ENCODE measurements around the gene CAPN15. TPM values are rescaled to one million over a fixed set of nuclear protein-coding genes. Genes with fewer than 3 reads are reported as not detected.
"Not testable (repeated sequence)": the region's sequence is repeated elsewhere in the genome, so short reads cannot be mapped to it uniquely, and the experiment has no call there.

Gene CAPN15
- polyA plus RNA-seq, 1 donor: 45.6 TPM

DNA sequence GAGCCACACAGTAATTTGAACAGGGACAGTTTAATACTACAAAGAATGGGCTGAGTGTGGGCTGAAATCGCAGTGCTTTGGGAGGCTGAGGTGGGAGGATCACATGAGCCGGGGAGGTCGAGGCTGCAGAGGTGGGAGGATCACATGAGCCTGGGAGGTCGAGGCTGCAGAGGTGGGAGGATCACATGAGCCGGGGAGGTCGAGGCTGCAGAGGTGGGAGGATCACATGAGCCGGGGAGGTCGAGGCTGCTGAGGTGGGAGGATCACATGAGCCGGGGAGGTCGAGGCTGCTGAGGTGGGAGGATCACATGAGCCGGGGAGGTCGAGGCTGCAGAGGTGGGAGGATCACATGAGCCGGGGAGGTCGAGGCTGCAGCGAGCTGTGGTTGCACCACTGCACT lies 32.8 kb upstream of the CAPN15 start:
- peaks cover 50% of the 10 kb centered on the region for H3K36me3 ChIP-seq (ENCODE audit: control insufficient read depth, insufficient read depth, low read length)
- DNase-seq; H3K27ac ChIP-seq (ENCODE audit: low read length); H3K4me1 ChIP-seq (ENCODE audit: control insufficient read depth, insufficient read depth, low read length); H3K4me3 ChIP-seq (ENCODE audit: low read length); H3K27me3 ChIP-seq (ENCODE audit: control insufficient read depth, insufficient read depth, low read length); H3K9me3 ChIP-seq (ENCODE audit: control insufficient read depth, low read depth, low read length): not testable (repeated sequence)
- 95% methylated on average over 8 of the region's 15 CpGs for whole genome bisulfite sequencing (ENCODE audit: insufficient coverage, low lambda C conversion rate)

DNA sequence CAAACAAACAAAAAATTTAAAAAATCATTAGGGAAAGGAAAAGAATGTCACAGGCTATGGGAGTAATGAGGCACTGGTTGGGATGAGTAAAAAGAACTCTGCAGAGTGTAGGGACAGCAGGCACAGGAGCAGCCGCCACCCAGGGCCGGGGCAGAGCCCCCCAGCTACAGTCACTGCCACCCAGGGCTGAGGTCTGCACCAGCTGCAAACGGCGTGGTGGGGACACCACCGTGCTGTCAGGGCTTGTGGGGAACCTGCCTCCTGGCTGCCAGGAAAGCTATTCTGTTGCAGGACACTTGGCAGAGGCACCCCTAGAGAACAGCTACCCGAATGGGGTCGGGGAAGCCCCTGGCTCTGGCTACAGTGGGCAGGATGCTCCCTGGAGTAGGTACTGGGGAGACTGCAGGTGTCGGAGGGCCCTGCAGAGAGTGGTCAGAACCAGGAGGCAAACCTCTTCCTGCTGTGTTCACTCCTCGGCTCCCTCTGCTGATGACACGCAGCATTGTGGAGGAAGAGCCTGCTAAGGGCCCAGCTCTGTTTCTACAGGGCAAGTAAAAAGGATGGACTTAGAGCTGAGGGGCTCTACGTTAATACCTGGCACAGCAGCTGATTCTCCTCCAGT lies 32.3 kb upstream of the CAPN15 start:
- peak in 1 of 2 donors; percentile 43 for DNase-seq
- H3K27ac ChIP-seq (ENCODE audit: low read length): no peak overlapping the region
- WGBS (ENCODE audit: insufficient coverage, low lambda C conversion rate): no CpG with 5 or more reads among the region's 11 CpGs
- peaks cover 44% of the 10 kb centered on the region for H3K36me3 ChIP-seq (ENCODE audit: control insufficient read depth, insufficient read depth, low read length)
- no peaks in the 10 kb centered on the region for H3K27me3 ChIP-seq (ENCODE audit: control insufficient read depth, insufficient read depth, low read length)
- H3K4me1 ChIP-seq (ENCODE audit: control insufficient read depth, insufficient read depth, low read length): peaks cover 5% of the 10 kb centered on the region
- H3K4me3 ChIP-seq (ENCODE audit: low read length): no peak overlapping the region
- H3K9me3 ChIP-seq (ENCODE audit: control insufficient read depth, low read depth, low read length): no peaks in the 10 kb centered on the region

DNA sequence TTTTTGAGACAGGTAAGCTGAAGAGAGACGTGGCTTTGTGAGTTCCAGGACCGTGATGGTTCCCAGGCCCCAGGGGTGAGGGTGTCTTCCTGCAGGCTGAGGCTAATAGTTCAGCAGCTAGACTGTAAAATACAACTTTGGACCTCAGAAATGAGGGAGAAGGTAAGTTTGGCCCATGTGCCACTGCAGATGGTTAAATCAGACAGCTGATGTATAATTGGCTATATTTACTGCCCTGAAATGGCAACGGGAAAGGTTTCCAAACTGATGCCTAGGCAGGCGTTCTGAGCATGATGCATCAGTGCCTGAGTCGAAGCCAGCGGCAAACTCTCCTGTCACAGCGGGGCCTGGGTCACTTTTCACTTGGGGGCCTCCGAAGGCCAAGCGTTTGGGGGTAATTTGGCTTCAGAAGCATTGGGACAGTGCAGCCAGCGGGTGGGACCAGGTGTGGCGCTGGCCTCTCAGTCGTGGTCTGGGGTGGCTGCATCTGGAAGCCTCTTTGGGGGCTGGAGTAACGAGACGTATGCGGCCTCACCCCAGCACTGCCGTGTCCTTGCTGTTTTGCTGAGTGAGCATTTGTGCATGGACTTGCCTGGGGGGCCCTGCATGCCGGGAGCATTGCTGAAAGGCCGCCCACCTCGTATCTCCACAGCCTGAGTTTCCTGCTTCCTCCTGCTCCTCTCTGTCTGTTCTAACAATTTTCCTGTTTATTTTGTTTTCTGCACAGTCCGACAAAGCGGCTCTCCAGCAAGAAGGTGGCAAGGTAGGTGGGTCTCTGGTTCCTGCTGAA lies 31.2 kb upstream of the CAPN15 start:
- Histone ChIP-seq H3K27ac (ENCODE audit: low read length) (no peak overlapping the region), H3K36me3 (ENCODE audit: control insufficient read depth, insufficient read depth, low read length) (peaks cover 34% of the 10 kb centered on the region), H3K27me3 (ENCODE audit: control insufficient read depth, insufficient read depth, low read length) (no peaks in the 10 kb centered on the region), H3K9me3 (ENCODE audit: control insufficient read depth, low read depth, low read length) (no peaks in the 10 kb centered on the region), H3K4me1 (ENCODE audit: control insufficient read depth, insufficient read depth, low read length) (peaks cover 14% of the 10 kb centered on the region), H3K4me3 (ENCODE audit: low read length) (no peak overlapping the region)
- no peak for DNase-seq
- 80% methylated on average over 2 of the region's 21 CpGs for WGBS (ENCODE audit: insufficient coverage, low lambda C conversion rate)

DNA sequence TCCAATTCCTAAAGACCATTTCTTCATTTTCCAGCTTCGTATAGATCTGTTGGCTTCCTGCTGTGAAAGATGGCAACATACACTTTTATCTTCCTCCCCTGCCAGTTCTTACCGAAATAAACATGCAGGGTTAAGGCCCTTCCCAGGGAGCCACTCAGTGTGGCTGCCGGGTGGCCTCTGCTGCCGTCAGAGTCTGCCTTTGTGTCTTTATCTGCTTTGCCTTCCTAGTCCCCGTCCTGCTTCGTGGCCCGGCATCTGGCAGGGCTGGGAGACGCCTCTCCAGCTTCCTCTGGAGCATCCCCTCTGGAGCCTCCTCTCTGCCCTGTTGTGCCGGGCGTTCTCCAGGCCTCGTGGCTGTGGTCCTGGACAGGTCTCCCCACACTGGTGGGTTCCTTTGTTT lies 30.3 kb upstream of the CAPN15 start:
- Histone ChIP-seq H3K9me3 (ENCODE audit: control insufficient read depth, low read depth, low read length) (no peaks in the 10 kb centered on the region), H3K27ac (ENCODE audit: low read length) (no peak overlapping the region), H3K36me3 (ENCODE audit: control insufficient read depth, insufficient read depth, low read length) (peaks cover 27% of the 10 kb centered on the region), H3K27me3 (ENCODE audit: control insufficient read depth, insufficient read depth, low read length) (no peaks in the 10 kb centered on the region), H3K4me1 (ENCODE audit: control insufficient read depth, insufficient read depth, low read length) (peaks cover 23% of the 10 kb centered on the region), H3K4me3 (ENCODE audit: low read length) (no peak overlapping the region)
- WGBS (ENCODE audit: insufficient coverage, low lambda C conversion rate): 90% methylated on average over 2 of the region's 11 CpGs
- no peak for DNase-seq

DNA sequence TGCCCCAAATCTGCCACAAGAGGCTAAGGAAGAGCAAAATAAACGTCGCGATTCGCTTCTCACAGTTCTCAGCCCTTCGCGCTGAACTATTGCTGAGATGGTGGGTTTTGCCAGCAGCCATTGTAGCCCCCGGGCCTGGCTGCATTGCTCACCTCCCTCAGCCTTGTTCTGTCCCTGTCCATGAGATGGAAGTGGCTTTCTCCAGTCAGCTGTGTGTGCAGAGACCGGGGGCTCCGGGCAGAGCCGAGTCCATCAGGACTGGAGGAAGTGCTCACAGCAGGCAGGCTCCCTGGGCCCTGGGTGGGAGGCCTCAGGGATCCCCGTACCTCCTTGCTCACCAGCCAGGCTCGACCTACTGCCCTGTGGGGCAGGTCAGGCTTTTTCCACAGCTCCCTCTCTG lies 27.6 kb upstream of the CAPN15 start:
- no CpG with 5 or more reads among the region's 12 CpGs for WGBS (ENCODE audit: insufficient coverage, low lambda C conversion rate)

DNA sequence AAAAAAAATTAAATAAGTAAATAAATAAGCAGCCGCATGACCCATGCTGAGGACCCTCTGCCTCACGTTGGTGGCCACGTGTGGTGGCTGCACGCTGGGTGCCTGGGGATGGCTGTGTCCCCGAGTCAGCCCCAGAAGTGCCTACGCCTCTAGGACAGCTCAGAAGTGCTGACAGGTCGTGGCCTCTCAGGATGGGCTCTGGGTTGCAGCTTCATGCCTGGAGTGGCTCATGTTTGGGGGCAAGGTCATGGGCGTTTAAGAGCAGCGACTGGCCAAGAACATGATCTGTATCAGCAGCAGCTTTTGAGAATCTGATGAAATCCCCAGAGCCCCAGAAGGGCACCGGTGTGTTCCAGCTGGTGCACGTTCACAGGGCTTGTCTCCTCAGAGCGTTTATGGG lies 26.8 kb upstream of the CAPN15 start:
- peaks cover 3% of the 10 kb centered on the region for H3K9me3 ChIP-seq (ENCODE audit: control insufficient read depth, low read depth, low read length)
- H3K4me1 ChIP-seq (ENCODE audit: control insufficient read depth, insufficient read depth, low read length): peaks cover 35% of the 10 kb centered on the region
- H3K4me3 ChIP-seq (ENCODE audit: low read length): no peak overlapping the region
- H3K27ac ChIP-seq (ENCODE audit: low read length): peak overlapping the region; percentile 94
- WGBS (ENCODE audit: insufficient coverage, low lambda C conversion rate): 60% methylated on average over 1 of the region's 12 CpGs
- peaks cover 32% of the 10 kb centered on the region for H3K36me3 ChIP-seq (ENCODE audit: control insufficient read depth, insufficient read depth, low read length)
- no peak for DNase-seq
- no peaks in the 10 kb centered on the region for H3K27me3 ChIP-seq (ENCODE audit: control insufficient read depth, insufficient read depth, low read length)

More for the DNA sequence above, 27.6 kb upstream of the CAPN15 start:
- Histone ChIP-seq H3K4me1 (ENCODE audit: control insufficient read depth, insufficient read depth, low read length) (peaks cover 35% of the 10 kb centered on the region), H3K27ac (ENCODE audit: low read length) (peak overlapping the region; percentile 14), H3K27me3 (ENCODE audit: control insufficient read depth, insufficient read depth, low read length) (no peaks in the 10 kb centered on the region), H3K36me3 (ENCODE audit: control insufficient read depth, insufficient read depth, low read length) (peaks cover 27% of the 10 kb centered on the region), H3K4me3 (ENCODE audit: low read length) (no peak overlapping the region), H3K9me3 (ENCODE audit: control insufficient read depth, low read depth, low read length) (no peaks in the 10 kb centered on the region)
- DNase-seq: no peak

DNA sequence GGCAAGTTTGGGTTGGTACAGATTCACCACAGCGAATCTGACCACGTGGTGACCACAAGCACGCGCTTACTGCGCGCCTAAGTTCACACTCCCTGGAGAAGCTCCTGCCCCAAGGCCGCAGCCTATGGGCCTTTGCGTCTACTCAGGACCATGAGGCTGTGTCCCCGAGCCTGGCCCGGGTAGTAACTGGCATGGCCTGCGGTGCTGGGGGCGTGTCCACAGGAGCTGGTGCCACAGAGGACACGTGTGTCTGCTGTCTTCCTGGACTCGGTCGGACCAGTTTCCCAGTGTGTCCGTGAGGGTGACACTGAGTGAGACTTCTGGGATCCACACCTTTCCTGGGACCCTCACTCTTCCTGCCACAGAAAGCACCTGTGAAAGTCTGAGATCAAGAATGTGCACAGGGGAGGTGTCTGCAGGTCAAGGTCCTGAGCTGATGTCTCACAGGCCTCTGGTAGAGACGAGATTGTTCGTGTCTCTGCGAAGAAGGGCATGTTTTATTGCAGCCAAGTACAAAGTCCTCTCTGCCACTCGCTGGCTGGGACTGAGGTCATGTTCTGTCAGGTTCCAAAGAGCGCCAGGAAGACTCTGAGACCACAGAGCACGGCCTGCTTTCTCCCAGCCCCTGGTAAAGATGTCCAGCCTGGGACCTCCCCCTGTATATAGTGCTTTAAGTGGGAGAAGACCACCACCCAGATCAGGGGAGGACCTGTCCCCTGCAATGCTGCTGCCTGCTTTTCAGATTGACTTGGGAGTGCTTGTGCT lies 25.2 kb upstream of the CAPN15 start:
- H3K4me1 ChIP-seq (ENCODE audit: control insufficient read depth, insufficient read depth, low read length): peaks cover 35% of the 10 kb centered on the region
- no CpG with 5 or more reads among the region's 22 CpGs for WGBS (ENCODE audit: insufficient coverage, low lambda C conversion rate)
- peak overlapping the region; percentile 48 for H3K4me3 ChIP-seq (ENCODE audit: low read length)
- H3K36me3 ChIP-seq (ENCODE audit: control insufficient read depth, insufficient read depth, low read length): peaks cover 30% of the 10 kb centered on the region
- DNase-seq: peak; percentile 95 to 98
- peak overlapping the region; percentile 94 for H3K27ac ChIP-seq (ENCODE audit: low read length)
- peaks cover 3% of the 10 kb centered on the region for H3K9me3 ChIP-seq (ENCODE audit: control insufficient read depth, low read depth, low read length)
- H3K27me3 ChIP-seq (ENCODE audit: control insufficient read depth, insufficient read depth, low read length): no peaks in the 10 kb centered on the region

DNA sequence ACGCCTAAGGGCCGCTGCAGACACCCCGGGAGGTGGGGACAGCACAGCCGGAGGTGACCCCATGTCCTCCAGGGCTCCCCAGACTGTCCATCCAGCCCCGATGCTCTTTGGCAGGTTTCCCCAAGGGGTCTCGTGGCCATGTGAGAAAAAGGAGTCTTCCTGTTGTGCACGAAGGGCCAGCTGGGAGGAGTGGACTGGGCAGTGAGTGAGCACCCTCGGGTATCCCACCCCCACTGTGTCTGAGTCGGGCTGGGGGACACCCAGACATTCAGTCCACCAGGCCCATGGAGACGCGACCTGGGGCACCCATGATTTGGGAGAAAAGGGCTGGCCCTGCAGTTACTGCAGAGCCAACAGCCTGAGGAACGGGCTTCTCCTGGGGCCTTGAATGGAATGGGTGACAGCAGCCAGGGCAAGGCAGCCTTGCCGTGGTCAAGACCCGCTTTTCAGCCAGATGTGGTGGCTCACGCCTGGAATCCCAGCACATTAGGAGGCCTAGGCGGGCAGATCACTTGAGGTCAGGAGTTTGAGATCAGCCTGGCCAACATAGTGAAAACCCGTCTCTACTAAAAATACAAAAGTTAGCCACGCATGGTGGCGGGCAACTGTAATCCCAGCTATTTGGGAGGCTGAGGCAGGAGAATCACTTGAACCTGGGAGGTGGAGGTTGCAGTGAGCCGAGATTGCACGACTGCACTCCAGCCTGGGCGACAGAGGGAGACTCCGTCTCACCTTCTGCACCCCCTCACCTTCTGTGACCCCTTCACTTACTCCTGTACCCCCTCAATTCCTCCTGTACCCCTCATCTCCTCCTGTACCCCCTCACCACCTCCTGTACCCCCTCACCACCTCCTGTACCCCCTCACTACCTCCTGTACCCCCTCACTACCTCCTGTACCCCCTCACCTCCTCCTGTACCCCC lies 24.1 kb upstream of the CAPN15 start:
- Histone ChIP-seq H3K4me3 (ENCODE audit: low read length) (peak overlapping the region; percentile 48), H3K9me3 (ENCODE audit: control insufficient read depth, low read depth, low read length) (peaks cover 3% of the 10 kb centered on the region), H3K36me3 (ENCODE audit: control insufficient read depth, insufficient read depth, low read length) (peaks cover 28% of the 10 kb centered on the region), H3K27me3 (ENCODE audit: control insufficient read depth, insufficient read depth, low read length) (no peaks in the 10 kb centered on the region), H3K27ac (ENCODE audit: low read length) (peak overlapping the region; percentile 94), H3K4me1 (ENCODE audit: control insufficient read depth, insufficient read depth, low read length) (peaks cover 39% of the 10 kb centered on the region)
- WGBS (ENCODE audit: insufficient coverage, low lambda C conversion rate): no CpG with 5 or more reads among the region's 23 CpGs
- DNase-seq: peak in 1 of 2 donors; percentile 37

DNA sequence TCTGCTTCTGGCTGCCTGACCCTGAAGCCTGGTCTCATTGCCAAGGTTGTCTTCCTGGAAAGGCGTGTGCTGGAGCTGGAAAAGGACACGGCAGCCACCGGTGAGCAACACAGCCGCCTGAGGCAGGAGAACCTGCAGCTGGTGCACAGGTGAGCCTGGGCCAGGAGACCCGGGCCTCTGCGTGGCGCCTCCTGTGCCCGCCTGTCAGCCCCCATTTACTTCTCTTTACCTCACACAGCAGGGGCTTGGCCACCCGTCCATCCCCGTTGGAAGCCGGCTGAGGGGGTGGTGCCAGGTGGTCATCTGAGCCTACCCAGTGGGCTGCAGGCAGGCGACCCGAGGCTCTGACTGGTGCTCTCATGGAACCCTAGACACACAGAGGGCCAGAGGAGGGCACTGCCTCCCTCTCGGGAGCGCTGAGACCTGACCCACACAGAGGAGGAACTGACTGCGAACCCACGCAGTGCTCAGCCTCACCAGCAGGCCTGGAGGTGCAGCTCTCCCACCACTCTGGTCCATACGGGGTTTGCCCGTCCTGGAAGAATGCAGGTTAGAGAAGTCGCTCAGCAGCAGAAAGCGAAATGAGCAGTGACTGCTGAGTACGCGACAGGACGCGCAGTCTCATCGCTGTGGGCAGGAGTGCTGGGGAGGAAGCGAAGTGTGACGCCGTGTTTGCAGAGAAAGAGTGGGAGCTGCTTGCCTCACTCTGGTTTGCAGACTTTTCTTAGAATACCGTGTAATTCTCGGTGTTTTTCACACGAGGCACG lies 21.9 kb upstream of the CAPN15 start:
- Histone ChIP-seq H3K36me3 (ENCODE audit: control insufficient read depth, insufficient read depth, low read length) (peaks cover 37% of the 10 kb centered on the region), H3K27ac (ENCODE audit: low read length) (no peak overlapping the region), H3K9me3 (ENCODE audit: control insufficient read depth, low read depth, low read length) (peaks cover 16% of the 10 kb centered on the region), H3K4me1 (ENCODE audit: control insufficient read depth, insufficient read depth, low read length) (peaks cover 51% of the 10 kb centered on the region), H3K27me3 (ENCODE audit: control insufficient read depth, insufficient read depth, low read length) (no peaks in the 10 kb centered on the region), H3K4me3 (ENCODE audit: low read length) (no peak overlapping the region)
- no peak for DNase-seq
- no CpG with 5 or more reads among the region's 33 CpGs for WGBS (ENCODE audit: insufficient coverage, low lambda C conversion rate)

All from large intestine (tissue), 3 donors.